GM20431 (cell line): ENCODE results near the gene RAPGEF3.

Source experiments
- in situ Hi-C: fragments of 300-500 bp; cut with MseI, MboI; formaldehyde crosslinking; loops from one replicate; pipeline ENCODE4 v1.15.0; 2020; ENCODE audit warnings: low sequenced_read_pairs; ENCODE audit not compliant: unreplicated experiment

Gene RAPGEF3

GRCh38 chr12:47777741-47778558, 19.3 kb upstream of the RAPGEF3 start:
- in situ Hi-C loops, result no loop called here

GRCh38 chr12:47777151-47777550, 18.5 kb upstream of the RAPGEF3 start:
- in situ Hi-C loops, result no loop called here

- in situ Hi-C loops, result no loop called here
These were observed 17.9 kb upstream of the RAPGEF3 start for GRCh38 chr12:47776471-47777143.

GRCh38 chr12:47775100-47775911, 16.6 kb upstream of the RAPGEF3 start:
- in situ Hi-C loops, result no loop called here

GRCh38 chr12:47774663-47775062, 16.0 kb upstream of the RAPGEF3 start:
- in situ Hi-C loops, result no loop called here

GRCh38 chr12:47773858-47774580, 15.3 kb upstream of the RAPGEF3 start:
- in situ Hi-C loops, result no loop called here

- in situ Hi-C loops, result no loop called here
These were observed 14.6 kb upstream of the RAPGEF3 start, which contains the start of gene SLC48A1 for GRCh38 chr12:47773062-47773857. Gene SLC48A1, plus strand, starts transcription at chr12:47773238. Its CDS starts 67 bp downstream, at chr12:47773305.

- in situ Hi-C loops, result no loop called here
These were observed 14.0 kb upstream of the RAPGEF3 start for GRCh38 chr12:47772738-47773061.

GRCh38 chr12:47772094-47772660, 13.5 kb upstream of the RAPGEF3 start:
- in situ Hi-C loops, result no loop called here

- in situ Hi-C loops, result no loop called here
These were observed 12.6 kb upstream of the RAPGEF3 start for GRCh38 chr12:47771304-47771703.

- in situ Hi-C loops, result no loop called here
These were observed 11.5 kb upstream of the RAPGEF3 start for GRCh38 chr12:47770086-47770726.

GRCh38 chr12:47769234-47770085, 10.8 kb upstream of the RAPGEF3 start:
- in situ Hi-C loops, result loop anchor here (10.0 kb wide), 1 partner anchor 55 kb away; no protein-coding TSS in a partner anchor

- in situ Hi-C loops, result loop anchor here (10.0 kb wide), 1 partner anchor 54 kb away; no protein-coding TSS in a partner anchor
These were observed 9.7 kb upstream of the RAPGEF3 start for GRCh38 chr12:47768323-47768811.

- in situ Hi-C loops, result loop anchor here (10.0 kb wide), 1 partner anchor 52 kb away; no protein-coding TSS in a partner anchor
These were observed 8.6 kb upstream of the RAPGEF3 start for GRCh38 chr12:47767216-47767724.

- in situ Hi-C loops, result loop anchor here (10.0 kb wide), 1 partner anchor 52 kb away; no protein-coding TSS in a partner anchor
These were observed 8.0 kb upstream of the RAPGEF3 start for GRCh38 chr12:47766502-47767215.
